ENCODE data around the gene SNX9.

SNX9 gene

GRCh38 chr6:157941101-157941863, 118.2 kb downstream of the SNX9 start:
- no peaks in the 10 kb centered on the region for H3K27me3 ChIP-seq (ENCODE audit: control insufficient read depth, insufficient read depth, low read length)
- no peaks in the 10 kb centered on the region for H3K36me3 ChIP-seq (ENCODE audit: control insufficient read depth, insufficient read depth, low read length)
- no peaks in the 10 kb centered on the region for H3K79me2 ChIP-seq
- H3K4me3 ChIP-seq (ENCODE audit: low read depth, low read length), result no peak overlapping the region
- H2AFZ ChIP-seq, result no peak overlapping the region
- no peaks in the 10 kb centered on the region for H3K9me3 ChIP-seq (ENCODE audit: control insufficient read depth, low read length)
- H3K4me2 ChIP-seq (ENCODE audit: low read length), result no peak overlapping the region
- no peak for TF ChIP-seq CTCF (IDR thresholded peaks at IDR 0.05)
- H3K27ac ChIP-seq, result no peak overlapping the region
- no peak overlapping the region for H3K9ac ChIP-seq
- no peaks in the 10 kb centered on the region for H3K4me1 ChIP-seq

- no peaks in the 10 kb centered on the region for H3K4me1 ChIP-seq
- H3K36me3 ChIP-seq (ENCODE audit: control insufficient read depth, insufficient read depth, low read length), result no peaks in the 10 kb centered on the region
- no peaks in the 10 kb centered on the region for H3K79me2 ChIP-seq
- no peak overlapping the region for H3K9ac ChIP-seq
- H3K27ac ChIP-seq, result no peak overlapping the region
- H3K9me3 ChIP-seq (ENCODE audit: control insufficient read depth, low read length), result no peaks in the 10 kb centered on the region
- no peak overlapping the region for H3K4me3 ChIP-seq (ENCODE audit: low read depth, low read length)
- H3K27me3 ChIP-seq (ENCODE audit: control insufficient read depth, insufficient read depth, low read length), result no peaks in the 10 kb centered on the region
- no peak overlapping the region for H3K4me2 ChIP-seq (ENCODE audit: low read length)
- no peak overlapping the region for H2AFZ ChIP-seq
- no peak for TF ChIP-seq CTCF (IDR thresholded peaks at IDR 0.05)
Measured at GRCh38 chr6:157942351-157942750, 119.3 kb downstream of the SNX9 start.

GRCh38 chr6:157943249-157943963, 120.4 kb downstream of the SNX9 start:
- Histone ChIP-seq H3K4me1 (no peaks in the 10 kb centered on the region), H3K4me3 (ENCODE audit: low read depth, low read length) (no peak overlapping the region), H3K27ac (no peak overlapping the region), H3K79me2 (no peaks in the 10 kb centered on the region), H3K36me3 (ENCODE audit: control insufficient read depth, insufficient read depth, low read length) (no peaks in the 10 kb centered on the region), H2AFZ (no peak overlapping the region), H3K27me3 (ENCODE audit: control insufficient read depth, insufficient read depth, low read length) (no peaks in the 10 kb centered on the region), H3K9me3 (ENCODE audit: control insufficient read depth, low read length) (no peaks in the 10 kb centered on the region), H3K4me2 (ENCODE audit: low read length) (no peak overlapping the region), H3K9ac (no peak overlapping the region)
- no peak for TF ChIP-seq CTCF (IDR thresholded peaks at IDR 0.05)

- H3K27me3 ChIP-seq (ENCODE audit: control insufficient read depth, insufficient read depth, low read length), result no peaks in the 10 kb centered on the region
- TF ChIP-seq CTCF (IDR thresholded peaks at IDR 0.05), result no peak
- H3K36me3 ChIP-seq (ENCODE audit: control insufficient read depth, insufficient read depth, low read length), result no peaks in the 10 kb centered on the region
- H3K4me3 ChIP-seq (ENCODE audit: low read depth, low read length), result no peak overlapping the region
- no peaks in the 10 kb centered on the region for H3K4me1 ChIP-seq
- no peaks in the 10 kb centered on the region for H3K9me3 ChIP-seq (ENCODE audit: control insufficient read depth, low read length)
- no peak overlapping the region for H2AFZ ChIP-seq
- H3K4me2 ChIP-seq (ENCODE audit: low read length), result no peak overlapping the region
- H3K79me2 ChIP-seq, result no peaks in the 10 kb centered on the region
- no peak overlapping the region for H3K9ac ChIP-seq
- H3K27ac ChIP-seq, result no peak overlapping the region
Measured at GRCh38 chr6:157943964-157944283, 120.9 kb downstream of the SNX9 start.
